Aorta (tissue), 5 donors: Measurements from ENCODE around the gene BPIFB3. TPM values are rescaled to one million over a fixed set of nuclear protein-coding genes. Genes with fewer than 3 reads are reported as not detected.

ENCODE experiments used
- ATAC-seq: fragments of 200-7000 bp; cut with Tn5 transposase; one replicate; pipeline ENCODE4 v1.9.1; 2022; ENCODE audit warnings: moderate library complexity; ENCODE audit not compliant: low FRiP score
- DNase-seq, 2 donors: peaks; one replicate each; pipeline ENCODE4 v3.0.0-alpha.2; 2020
- H3K27ac ChIP-seq, 2 donors: one replicate each; pipeline ENCODE4 v1.5.1; 2013; ENCODE audit warnings: low read length in 2 of 2, mild to moderate bottlenecking in 2 of 2, moderate library complexity in 2 of 2, control low read depth in 1 of 2, inconsistent platforms in 1 of 2, low read depth in 1 of 2
- H3K27me3 ChIP-seq, 2 donors: one replicate each; pipeline ENCODE4 v1.6.1; 2013; ENCODE audit warnings: control low read depth in 1 of 2, low read length in 1 of 2, mild to moderate bottlenecking in 1 of 2, moderate library complexity in 1 of 2; ENCODE audit not compliant: insufficient read depth in 2 of 2, control insufficient read depth in 1 of 2
- H3K36me3 ChIP-seq, 2 donors: one replicate each; pipeline ENCODE4 v1.6.1; 2013; ENCODE audit warnings: control low read depth in 1 of 2, low read length in 1 of 2, mild to moderate bottlenecking in 1 of 2; ENCODE audit not compliant: insufficient read depth in 2 of 2, control insufficient read depth in 1 of 2
- H3K4me1 ChIP-seq, 2 donors: one replicate each; pipeline ENCODE4 v1.6.1; 2013; ENCODE audit warnings: low read length in 2 of 2, control low read depth in 1 of 2, mild to moderate bottlenecking in 1 of 2, moderate library complexity in 1 of 2; ENCODE audit not compliant: insufficient read depth in 2 of 2, control insufficient read depth in 1 of 2
- H3K4me3 ChIP-seq, 2 donors: one replicate each; pipeline ENCODE4 v1.5.1; 2013; ENCODE audit warnings: low read length in 2 of 2, control low read depth in 1 of 2, mild to moderate bottlenecking in 1 of 2
- H3K9me3 ChIP-seq: one replicate; pipeline ENCODE4 v1.6.1; 2013; ENCODE audit warnings: mild to moderate bottlenecking, low read length; ENCODE audit not compliant: control insufficient read depth
- WGBS, 2 donors: extraction: QIAGEN DNeasy Blood & Tissue Kit; methylation state at CpG; one replicate each; pipeline ENCODE4 v1.1.7; 2013; 5-methylcytosine and 5-hydroxymethylcytosine counted together
- intact Hi-C, 2 donors: fragments of 100-400 bp; cut with DNase I; formaldehyde crosslinking; loops; one replicate each; pipeline versions ENCODE4 v1.14.2 to v1.15.0; 2022
- polyA plus RNA-seq, 2 donors: library from polyadenylated mRNA; stranded (reverse); fragments of 200-250 nt; gene quantifications; one replicate each; pipeline ENCODE4 v1.2.3, GENCODE V29; 2013
- total RNA-seq, 2 donors: library from RNA; stranded (reverse); fragmentation: NEBNext Ultra II Directional; extraction: Animal tissue kit (Norgen Biotek cat#: 25700); gene quantifications; one replicate each; pipeline ENCODE4 v1.2.1, GENCODE V29; 2021
- donor health status: healthy with polysubstance abuse.
- donor health status: Bipolar disorder and iron deficiency.
- donor health status: DM: no; HTN: no; CAD: no.
- donor health status: DM: no; HTN: no; CAD: no.
- donor health status: DM: yes; HTN: yes; CAD: no.

Gene BPIFB3
- total and polyA plus RNA-seq, 4 donors, result not detected

DNA sequence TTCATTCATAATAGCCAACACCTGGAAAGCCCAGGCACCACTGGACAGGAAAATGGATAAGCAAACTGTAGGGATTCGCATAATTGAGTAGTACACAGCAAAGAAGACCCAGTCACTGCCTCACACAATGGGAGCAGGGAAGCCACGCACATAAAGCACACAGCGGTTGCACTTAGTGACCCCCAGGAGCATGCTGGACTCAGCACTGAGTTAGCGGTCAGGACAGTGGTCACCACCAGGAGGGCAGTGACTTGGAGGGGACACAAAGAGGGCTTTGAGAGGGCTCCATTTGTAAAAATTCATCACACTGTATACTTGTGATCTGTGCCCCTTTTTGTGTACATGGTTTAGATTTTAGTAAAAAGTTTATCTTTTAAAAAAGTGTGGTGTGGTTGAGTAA lies 2.4 kb upstream of the BPIFB3 start:
- no peaks in the 10 kb centered on the region for H3K9me3 ChIP-seq
- intact Hi-C loops, result no loop called here
- WGBS, 2 donors, result 57 to 79% methylated on average over 4 of the region's 4 CpGs
- no peaks in the 10 kb centered on the region for H3K36me3 ChIP-seq
- no peak overlapping the region for H3K4me3 ChIP-seq
- ATAC-seq (no peak), DNase-seq (no peak)
- no peak overlapping the region for H3K27ac ChIP-seq
- H3K4me1 ChIP-seq, result no peaks in the 10 kb centered on the region
- no peaks in the 10 kb centered on the region for H3K27me3 ChIP-seq

DNA sequence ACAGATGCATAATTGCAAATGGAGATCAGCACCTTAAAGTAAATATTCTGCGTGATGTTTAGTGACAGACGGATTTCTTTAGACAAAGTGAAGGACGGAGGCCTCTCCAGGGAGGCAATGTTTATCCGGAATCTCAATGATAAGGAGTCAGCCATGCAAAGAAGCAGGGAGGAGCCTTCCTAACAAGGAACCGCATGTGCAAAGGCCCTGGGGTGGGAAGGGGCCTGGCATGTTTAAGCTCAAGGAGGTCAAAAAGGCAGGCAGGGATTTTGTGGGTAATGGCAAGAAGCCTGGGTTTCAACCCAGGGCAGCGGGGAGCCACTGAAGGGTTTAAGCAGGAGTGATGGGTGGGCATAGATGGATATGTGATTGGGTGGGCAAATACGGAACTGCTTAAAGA lies 678 bp downstream of the BPIFB3 start:
- H3K4me1 ChIP-seq, result no peaks in the 10 kb centered on the region
- no peak overlapping the region for H3K27ac ChIP-seq
- no peak overlapping the region for H3K4me3 ChIP-seq
- no peak for ATAC-seq
- H3K36me3 ChIP-seq, result no peaks in the 10 kb centered on the region
- DNase-seq, result peak in 1 of 2 donors; percentile 17
- H3K9me3 ChIP-seq, result no peaks in the 10 kb centered on the region
- WGBS, 2 donors, result 66 to 71% methylated on average over 7 of the region's 7 CpGs
- H3K27me3 ChIP-seq, result no peaks in the 10 kb centered on the region
- intact Hi-C loops, result no loop called here

DNA sequence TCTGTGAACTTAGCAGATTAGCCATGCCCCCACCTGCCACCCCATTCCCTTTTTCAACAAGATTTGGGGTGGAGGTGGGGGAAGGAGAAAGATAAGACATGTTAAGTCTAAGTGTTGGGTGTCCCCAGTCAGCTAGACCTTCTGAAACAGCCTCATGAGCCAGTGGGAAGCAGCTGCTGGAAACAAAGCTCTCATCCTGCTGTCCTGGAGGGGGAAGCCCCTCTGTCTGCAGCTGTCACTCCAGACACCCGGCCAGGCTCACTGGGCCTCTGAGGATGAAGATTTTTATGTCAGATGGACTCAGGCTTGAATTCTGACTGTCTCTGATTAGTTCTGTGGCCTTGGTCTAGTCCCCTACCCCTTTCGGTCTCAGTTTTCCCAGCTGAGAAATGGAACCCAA lies 1.1 kb downstream of the BPIFB3 start:
- no peaks in the 10 kb centered on the region for H3K27me3 ChIP-seq
- H3K27ac ChIP-seq, result no peak overlapping the region
- no peaks in the 10 kb centered on the region for H3K4me1 ChIP-seq
- ATAC-seq (no peak), DNase-seq (no peak)
- no peak overlapping the region for H3K4me3 ChIP-seq
- intact Hi-C loops, result no loop called here
- H3K9me3 ChIP-seq, result no peaks in the 10 kb centered on the region
- WGBS, 2 donors, result 74 to 84% methylated on average over 2 of the region's 2 CpGs
- no peaks in the 10 kb centered on the region for H3K36me3 ChIP-seq

DNA sequence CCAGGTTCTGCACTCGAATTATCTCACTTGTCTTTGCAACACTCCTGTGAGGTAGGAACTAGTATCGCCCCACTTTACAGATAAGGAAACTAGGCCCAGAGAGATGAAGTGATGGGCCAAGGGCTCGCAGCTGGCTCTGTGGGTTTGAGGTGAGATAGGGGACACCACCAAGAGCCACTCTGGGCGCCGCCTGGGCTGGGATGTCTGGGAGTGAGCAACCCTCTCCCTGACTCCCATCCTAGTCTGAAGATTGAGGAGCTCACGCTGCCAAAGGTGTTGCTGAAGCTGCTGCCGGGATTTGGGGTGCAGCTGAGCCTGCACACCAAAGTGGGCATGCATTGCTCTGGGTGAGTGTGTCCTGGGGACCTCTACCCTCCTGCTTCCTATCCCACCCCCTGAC lies 5.4 kb downstream of the BPIFB3 start:
- Histone ChIP-seq H3K27me3 (no peaks in the 10 kb centered on the region), H3K36me3 (no peaks in the 10 kb centered on the region), H3K27ac (no peak overlapping the region), H3K4me1 (no peaks in the 10 kb centered on the region), H3K4me3 (no peak overlapping the region), H3K9me3 (no peaks in the 10 kb centered on the region)
- intact Hi-C loops, result no loop called here
- WGBS, 2 donors, result 74 to 86% methylated on average over 7 of the region's 7 CpGs
- DNase-seq, result no peak
- no peak for ATAC-seq

DNA sequence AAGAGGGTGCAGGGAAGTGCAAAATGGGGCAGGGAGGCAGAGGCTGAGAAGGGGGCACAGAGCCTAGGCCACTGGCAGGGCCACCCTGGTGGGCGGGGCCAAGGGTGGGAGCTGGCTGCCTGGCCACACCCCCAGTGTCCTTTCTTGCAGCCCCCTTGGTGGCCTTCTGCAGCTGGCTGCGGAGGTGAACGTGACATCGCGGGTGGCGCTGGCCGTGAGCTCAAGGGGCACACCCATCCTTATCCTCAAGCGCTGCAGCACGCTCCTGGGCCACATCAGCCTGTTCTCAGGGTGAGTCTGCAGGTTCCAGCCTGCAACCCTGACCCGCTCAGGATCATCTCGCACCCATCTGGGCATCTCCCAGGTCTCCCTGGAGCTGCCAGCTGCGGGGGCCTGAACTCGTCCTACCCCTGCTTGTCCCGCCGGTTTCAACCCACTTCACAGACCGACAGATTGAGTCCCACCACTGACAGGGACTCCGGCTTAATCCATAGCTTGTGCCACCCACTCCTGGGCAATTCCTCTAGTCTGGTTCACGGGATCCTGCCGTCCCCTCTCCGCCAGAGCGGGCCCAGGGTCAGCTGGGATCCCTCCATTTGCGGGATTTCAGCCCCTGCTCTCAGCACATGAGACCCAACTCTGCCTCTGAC lies 6.2 kb downstream of the BPIFB3 start:
- no peaks in the 10 kb centered on the region for H3K4me1 ChIP-seq
- 85 to 87% methylated on average over 20 to 22 of the region's 22 CpGs for WGBS, 2 donors
- no peaks in the 10 kb centered on the region for H3K36me3 ChIP-seq
- H3K27ac ChIP-seq, result no peak overlapping the region
- no peak for ATAC-seq
- H3K9me3 ChIP-seq, result no peaks in the 10 kb centered on the region
- no peak overlapping the region for H3K4me3 ChIP-seq
- H3K27me3 ChIP-seq, result no peaks in the 10 kb centered on the region
- DNase-seq, result no peak
- intact Hi-C loops, result no loop called here

DNA sequence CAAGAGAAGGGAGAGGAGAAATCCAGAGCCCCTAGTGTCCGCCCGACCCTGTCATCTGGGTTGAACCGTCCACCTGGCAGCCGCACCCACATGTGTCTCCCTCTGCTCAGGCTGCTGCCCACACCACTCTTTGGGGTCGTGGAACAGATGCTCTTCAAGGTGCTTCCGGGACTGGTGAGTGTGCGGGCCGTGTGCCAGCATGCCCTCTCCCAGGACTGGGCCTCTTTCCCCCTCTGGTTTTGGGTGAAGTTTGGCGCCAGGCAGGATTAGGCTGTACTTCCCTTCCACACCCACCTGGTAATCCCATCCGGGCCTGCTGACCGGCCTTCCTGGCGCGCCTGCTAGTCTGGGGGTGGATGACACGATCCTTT lies 7.9 kb downstream of the BPIFB3 start:
- Histone ChIP-seq H3K4me3 (no peak overlapping the region), H3K36me3 (no peaks in the 10 kb centered on the region), H3K27ac (no peak overlapping the region), H3K4me1 (no peaks in the 10 kb centered on the region), H3K9me3 (no peaks in the 10 kb centered on the region), H3K27me3 (no peaks in the 10 kb centered on the region)
- WGBS, 2 donors, result 81 to 87% methylated on average over 14 of the region's 14 CpGs
- ATAC-seq, result no peak
- intact Hi-C loops, result no loop called here
- no peak for DNase-seq

DNA sequence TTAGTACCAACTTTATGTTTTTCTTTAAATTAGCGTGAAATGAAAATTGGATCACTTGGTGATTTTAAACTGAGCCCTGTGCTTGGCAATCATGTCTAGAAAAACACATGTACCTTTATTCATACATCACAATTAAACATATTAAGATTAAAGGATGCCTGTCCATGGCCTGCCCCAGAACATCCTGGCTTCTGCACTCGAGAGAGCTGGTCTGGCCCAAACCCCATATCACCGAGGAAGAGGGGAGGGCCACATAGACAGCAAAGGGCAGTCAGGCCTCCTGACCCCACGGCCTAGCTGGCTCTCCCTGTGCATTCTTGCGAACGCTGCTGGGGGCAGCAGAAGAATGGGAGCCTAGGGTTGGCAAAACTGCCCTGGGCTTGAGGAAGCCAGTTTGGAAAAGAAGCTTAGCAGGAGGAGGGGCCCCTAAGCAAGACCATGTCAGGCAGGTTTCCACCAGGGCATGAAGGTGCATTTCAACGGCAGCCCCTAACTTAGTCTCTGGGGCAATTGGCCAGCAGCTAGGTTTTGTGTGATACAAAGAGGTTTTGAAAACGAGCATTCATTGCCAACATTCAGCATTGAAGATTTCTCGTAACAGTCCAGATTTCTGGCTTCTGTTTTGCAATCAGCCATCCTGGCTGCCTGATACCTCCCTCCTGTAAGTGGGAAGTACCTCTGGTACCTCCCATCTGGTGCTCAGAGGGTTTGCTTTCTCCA lies 8.6 kb downstream of the BPIFB3 start:
- DNase-seq (no peak), ATAC-seq (no peak)
- Histone ChIP-seq H3K4me1 (no peaks in the 10 kb centered on the region), H3K36me3 (no peaks in the 10 kb centered on the region), H3K27ac (no peak overlapping the region), H3K4me3 (no peak overlapping the region), H3K27me3 (no peaks in the 10 kb centered on the region), H3K9me3 (no peaks in the 10 kb centered on the region)
- intact Hi-C loops, result no loop called here
- WGBS, 2 donors, result 45 to 54% methylated on average over 9 of the region's 9 CpGs

DNA sequence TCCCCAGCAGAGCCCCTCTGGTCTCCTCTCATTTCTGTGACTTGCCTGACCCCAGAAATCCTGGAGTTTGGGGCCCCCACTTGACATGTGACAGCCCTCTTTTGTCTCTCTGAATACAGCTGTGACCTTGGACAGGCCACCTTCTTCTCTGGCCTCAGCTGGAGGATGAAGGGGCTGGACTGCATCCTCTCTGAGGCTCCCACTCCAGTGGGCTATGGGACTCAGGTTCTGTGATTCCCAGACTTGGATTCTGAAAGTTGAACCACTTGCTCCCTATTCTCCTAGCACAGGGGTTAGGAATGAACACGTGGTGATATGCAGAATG lies 9.1 kb downstream of the BPIFB3 start:
- H3K36me3 ChIP-seq, result no peaks in the 10 kb centered on the region
- intact Hi-C loops, result no loop called here
- ATAC-seq (no peak), DNase-seq (no peak)
- no peaks in the 10 kb centered on the region for H3K4me1 ChIP-seq
- no peaks in the 10 kb centered on the region for H3K27me3 ChIP-seq
- H3K4me3 ChIP-seq, result no peak overlapping the region
- no peak overlapping the region for H3K27ac ChIP-seq
- 60 to 73% methylated on average over 1 of the region's 1 CpG for WGBS, 2 donors
- no peaks in the 10 kb centered on the region for H3K9me3 ChIP-seq

DNA sequence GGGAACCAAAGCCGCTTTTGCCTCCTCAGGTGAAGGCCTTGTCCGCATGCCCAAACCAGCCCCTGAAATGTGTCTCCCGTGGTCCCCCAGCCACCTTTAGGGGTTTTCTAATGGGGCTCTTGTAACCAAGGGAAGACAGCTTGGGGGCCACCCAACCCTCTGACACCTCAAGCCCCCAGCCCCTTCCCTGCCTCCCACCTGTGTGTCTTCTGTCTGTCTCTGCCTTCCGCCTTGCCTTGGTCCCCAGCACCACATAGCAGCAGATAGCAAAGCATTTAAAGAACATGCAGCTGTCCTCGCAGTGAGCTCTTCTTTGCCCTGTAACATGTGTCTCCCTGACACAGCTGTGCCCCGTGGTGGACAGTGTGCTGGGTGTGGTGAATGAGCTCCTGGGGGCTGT lies 9.6 kb downstream of the BPIFB3 start:
- 87 to 90% methylated on average over 6 of the region's 6 CpGs for WGBS, 2 donors
- Histone ChIP-seq H3K9me3 (no peaks in the 10 kb centered on the region), H3K27me3 (no peaks in the 10 kb centered on the region), H3K27ac (no peak overlapping the region), H3K4me3 (no peak overlapping the region), H3K4me1 (no peaks in the 10 kb centered on the region), H3K36me3 (no peaks in the 10 kb centered on the region)
- intact Hi-C loops, result no loop called here
- ATAC-seq, result no peak
- no peak for DNase-seq
